NCI-H526 (cell line): ENCODE measurements around the gene SMIM41.

Experiments
- DNase-seq, 2 experiments: peaks; one replicate each; lab custom pipeline; 2025; lab: John Stamatoyannopoulos, UW

The SMIM41 gene

DNA sequence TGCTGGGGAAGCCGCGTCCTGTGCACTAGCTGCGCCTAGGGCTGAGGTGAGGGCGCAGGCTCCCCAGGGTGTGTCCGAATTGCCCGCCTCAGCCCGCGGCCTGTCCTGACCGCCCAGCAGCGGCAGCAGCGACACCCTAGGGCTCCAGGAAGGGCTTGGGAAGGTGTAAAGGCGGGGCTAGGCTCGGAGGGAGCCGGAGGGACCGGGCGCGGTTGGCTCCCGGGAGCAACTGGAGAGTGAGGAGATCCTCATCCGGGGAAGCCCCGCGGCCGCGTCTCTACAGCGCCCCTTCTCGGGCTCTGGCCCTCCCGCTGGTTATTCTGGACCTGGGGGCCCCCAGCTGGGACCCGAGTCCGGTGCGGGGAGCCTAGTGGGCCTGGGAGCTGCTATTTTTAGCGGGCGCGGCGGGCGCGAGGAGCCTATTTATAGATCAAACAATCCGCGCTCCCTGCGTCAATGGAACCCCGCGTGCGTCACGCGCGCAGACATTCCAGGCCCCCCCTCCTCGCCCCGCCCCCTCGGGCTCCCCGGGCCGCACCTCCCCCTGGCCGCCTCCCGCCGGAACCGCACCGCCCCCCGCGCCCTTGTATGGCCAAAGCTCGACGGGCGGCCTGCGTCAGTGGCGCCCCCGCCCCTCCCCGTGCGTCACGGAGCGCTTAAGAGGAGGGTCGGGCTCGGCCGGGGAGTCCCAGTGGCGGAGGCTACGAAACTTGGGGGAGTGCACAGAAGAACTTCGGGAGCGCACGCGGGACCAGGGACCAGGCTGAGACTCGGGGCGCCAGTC, 28.6 kb upstream of the SMIM41 start, which contains the start of gene NR4A1:
Gene NR4A1, plus strand, starts transcription at position 685 of the 784 bp plus-strand sequence. CDS start 2,887 bp downstream, outside the sequence.
- peak; percentile 67 to 97 for DNase-seq

GRCh38 chr12:52052468-52053186, 26.9 kb upstream of the SMIM41 start:
- peak in 1 of 2 experiments; percentile 29 for DNase-seq

DNA sequence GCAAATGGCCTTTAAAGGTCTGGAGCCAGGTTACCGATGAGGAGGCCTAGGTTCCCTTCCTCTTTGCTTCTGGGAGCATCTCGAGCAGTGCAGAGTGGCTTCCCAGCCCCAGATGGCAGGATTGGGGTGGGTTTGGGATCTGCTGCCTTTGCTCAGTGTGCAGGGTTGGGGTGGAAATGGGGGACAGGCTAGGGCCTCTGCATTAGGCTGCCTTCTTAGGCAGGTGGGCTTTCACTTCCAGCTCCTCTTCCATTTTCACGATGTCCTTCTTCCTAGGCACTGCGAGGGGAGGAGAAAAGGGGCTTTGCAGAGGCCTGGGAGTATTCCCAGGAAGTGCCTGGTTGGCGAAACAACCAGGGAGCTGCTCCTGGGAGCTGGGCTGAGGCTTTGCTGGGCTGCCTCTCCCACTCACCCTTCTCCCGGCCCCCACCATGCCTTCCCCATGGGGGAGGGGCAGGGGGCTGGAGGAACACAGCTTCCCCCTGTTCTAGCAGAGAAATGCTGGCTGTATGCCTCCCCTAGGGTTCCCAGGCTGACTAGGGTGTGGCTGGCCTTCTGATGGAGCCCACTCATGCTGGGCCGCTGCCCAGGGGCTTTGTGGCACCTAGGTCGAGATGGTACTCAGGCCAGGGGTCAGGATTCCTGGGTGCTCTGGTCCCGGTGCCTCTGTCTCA, 25.8 kb upstream of the SMIM41 start:
- no peak for DNase-seq

GRCh38 chr12:52054231-52054832, 25.2 kb upstream of the SMIM41 start:
- no peak for DNase-seq

DNA sequence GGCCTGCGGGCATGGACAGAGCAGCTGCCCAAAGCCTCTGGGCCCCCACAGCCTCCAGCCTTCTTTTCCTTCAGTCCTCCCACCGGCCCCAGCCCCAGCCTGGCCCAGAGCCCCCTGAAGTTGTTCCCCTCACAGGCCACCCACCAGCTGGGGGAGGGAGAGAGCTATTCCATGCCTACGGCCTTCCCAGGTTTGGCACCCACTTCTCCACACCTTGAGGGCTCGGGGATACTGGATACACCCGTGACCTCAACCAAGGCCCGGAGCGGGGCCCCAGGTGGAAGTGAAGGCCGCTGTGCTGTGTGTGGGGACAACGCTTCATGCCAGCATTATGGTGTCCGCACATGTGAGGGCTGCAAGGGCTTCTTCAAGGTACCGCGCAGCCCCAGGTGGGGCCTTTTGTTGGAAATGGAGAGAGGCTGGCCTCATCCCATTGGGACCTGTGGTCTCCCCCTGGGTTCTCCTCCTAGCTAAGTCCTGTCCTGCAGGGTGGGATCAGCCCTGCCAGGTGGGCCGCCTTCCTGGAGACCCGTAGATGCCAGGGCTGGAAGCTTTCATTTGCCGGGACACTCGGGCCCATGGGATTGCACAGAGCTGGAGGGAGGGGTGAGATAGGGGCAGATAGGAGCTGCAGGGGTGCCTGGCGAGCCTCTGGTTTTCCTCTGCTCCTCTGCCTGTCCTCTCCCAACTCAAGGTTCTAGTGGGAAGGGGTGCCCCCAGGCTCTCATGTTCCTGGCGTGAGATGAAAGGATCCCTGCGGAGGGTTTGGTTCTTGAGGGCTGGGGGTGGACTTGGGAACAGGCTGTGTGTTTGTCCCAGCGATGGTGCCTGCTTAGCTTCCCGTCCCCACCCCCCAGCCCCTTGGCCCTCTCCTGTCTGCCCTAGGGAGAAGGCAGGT, 24.4 kb upstream of the SMIM41 start:
- DNase-seq, result no peak

DNA sequence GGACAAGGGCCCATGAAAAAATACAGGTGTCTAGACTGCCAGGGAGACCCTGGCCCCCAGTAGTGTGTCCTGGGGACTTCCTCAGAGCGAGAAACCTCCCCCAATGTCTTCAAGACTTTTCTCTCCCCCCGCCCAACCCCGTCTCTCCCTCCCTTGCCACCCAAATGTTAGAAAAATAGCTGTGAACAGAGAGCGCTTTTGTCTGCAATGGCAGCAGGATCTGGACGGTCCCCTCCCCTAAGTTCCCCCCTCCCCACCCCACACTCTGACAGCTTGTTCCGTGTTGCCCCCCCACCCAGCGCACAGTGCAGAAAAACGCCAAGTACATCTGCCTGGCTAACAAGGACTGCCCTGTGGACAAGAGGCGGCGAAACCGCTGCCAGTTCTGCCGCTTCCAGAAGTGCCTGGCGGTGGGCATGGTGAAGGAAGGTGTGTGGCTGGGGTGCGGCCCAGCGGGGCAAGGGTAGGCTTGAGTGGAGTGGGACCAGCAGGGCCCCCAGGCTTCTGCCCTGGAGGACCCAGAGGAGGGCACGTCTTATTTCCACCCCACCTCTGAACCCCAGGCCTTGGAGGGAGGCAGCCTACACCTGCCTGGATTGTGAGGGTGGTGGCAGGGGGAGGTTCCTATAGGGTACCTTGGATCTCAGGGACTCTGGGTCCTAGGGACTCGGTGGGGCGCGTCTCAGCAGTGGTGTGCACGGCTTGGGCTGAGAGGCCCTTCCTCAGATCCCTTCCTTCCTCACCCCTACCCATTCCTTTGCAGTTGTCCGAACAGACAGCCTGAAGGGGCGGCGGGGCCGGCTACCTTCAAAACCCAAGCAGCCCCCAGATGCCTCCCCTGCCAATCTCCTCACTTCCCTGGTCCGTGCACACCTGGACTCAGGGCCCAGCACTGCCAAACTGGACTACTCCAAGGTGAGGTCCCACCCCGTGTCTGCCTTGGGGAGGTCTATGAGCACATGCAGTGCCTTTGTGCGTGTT, 23.5 kb upstream of the SMIM41 start:
- no peak for DNase-seq

DNA sequence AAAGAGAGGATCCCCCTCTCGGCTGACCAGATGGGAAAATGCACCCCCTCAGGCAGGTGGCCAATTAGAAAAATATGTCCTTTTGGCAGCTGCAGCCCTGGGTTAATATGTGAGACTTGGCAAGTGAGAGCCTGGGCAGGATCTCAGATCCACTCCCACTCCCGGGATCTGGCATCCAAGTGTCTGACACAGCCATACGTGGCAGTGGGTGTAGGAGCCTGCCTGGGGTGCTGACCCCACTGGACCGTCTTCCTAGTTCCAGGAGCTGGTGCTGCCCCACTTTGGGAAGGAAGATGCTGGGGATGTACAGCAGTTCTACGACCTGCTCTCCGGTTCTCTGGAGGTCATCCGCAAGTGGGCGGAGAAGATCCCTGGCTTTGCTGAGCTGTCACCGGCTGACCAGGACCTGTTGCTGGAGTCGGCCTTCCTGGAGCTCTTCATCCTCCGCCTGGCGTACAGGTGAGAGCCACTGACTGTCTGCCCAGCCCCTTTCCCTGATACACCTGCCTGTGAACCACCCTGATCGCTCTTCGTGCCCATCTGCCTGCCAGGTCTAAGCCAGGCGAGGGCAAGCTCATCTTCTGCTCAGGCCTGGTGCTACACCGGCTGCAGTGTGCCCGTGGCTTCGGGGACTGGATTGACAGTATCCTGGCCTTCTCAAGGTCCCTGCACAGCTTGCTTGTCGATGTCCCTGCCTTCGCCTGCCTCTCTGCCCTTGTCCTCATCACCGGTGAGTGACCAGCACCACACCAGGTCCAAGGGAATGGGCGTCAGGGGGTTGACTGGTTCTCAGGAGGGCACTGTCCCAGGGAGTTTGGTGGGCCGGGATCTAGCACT, 22.5 kb upstream of the SMIM41 start:
- DNase-seq, result no peak

GRCh38 chr12:52057638-52058576, 21.6 kb upstream of the SMIM41 start:
- no peak for DNase-seq

- DNase-seq, result peak; percentile 6 to 72
These were observed 20.7 kb upstream of the SMIM41 start for GRCh38 chr12:52058631-52059361.

DNA sequence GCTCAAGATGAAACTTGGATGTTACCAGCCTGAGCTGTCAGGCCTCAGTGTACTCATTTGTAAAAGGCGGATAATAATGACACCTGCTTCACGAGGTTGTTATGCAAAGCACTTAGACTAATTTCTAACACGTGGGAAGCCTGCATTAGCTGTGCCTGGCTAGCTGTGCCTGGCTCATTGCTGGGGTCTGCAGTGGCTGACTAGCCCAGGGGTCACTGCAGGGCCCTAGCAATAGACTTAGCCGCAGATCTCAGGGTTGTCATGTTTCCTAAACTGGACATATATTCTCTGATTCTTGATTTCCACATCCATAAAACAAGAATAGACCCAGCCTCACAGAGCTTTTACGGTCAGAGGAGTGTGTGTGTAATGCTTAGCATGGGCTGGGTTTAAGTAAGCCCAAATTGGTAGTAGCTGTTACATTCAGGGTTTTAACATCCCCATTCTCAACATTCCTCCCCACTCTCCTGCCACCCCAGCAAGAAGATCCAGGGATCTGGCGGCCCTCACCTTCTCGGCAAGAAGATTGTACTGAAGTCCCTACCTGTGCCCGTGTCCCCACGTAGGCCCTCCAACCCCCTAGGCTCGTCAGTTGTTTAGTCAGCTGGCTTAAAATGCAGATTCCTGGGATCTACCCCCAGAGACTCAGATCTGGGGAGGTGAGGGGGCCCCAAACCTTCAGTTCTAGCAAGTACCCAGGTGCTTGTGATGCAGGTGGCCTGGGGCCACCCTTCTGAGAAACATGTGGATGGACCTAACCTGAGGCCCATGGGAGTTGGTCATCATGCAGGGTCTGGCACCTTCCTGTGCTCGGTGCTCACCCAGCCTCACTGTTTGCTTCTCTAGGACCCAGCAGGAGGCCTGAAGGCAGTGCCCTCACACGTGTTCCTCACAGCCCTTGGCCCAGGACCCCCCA, 19.7 kb upstream of the SMIM41 start:
- peak; percentile 59 to 74 for DNase-seq

- no peak for DNase-seq
These were observed 18.9 kb upstream of the SMIM41 start for GRCh38 chr12:52060498-52061177.

- DNase-seq, result no peak
These were observed 17.9 kb upstream of the SMIM41 start for GRCh38 chr12:52061470-52062166.

DNA sequence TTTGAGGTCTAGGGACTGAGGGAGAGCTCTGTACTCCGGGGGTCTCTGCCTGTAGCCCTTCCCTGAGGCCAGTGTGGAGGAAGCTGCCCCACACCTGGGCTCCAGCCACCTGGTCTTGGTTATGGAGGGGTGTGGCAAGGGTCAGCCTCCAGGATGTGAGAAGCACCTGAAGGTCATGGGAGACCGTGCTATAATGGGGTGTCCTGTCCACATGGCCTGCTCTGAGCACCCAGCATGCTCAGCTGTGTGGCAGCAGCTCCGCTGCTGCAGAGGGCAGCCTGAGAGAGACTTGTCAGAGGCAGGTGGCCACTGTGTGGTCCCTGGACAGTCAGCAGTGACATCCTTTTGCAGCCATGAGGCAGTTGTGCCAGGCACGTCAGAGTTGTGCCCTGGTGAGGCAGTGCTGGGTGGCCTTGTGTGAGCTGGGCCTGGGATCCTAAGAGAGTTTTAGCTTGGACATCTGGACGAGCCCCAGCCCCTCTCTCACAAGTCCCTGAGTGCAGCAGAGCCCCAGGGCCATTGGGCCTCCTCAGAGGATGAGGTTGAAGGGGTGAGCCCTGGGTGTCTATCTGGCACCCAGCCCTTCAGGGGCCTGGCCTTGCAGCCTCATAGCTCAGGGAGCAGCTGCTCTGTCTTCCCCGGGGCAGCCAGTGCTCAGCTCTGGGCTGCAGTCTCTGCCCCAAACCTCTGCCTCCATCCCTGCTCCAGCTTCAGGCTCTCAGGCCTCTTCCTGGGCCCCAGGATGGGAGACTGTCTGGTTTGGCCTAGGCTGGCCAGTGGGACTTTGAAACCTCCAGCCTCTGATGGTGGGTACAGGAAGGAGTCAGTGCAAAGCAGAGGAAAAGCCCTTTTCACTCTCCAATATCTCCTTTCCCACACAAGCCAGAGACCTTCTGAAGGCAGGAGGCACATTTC, 17.1 kb upstream of the SMIM41 start:
- no peak for DNase-seq
